Mucosa of gallbladder (tissue), 1 donor: ENCODE data around the gene DHRS4. TPM values are rescaled to one million over a fixed set of nuclear protein-coding genes. Genes with fewer than 3 reads are reported as not detected.

Experiments
- DNase-seq: peaks from one replicate; pipeline ENCODE4 v3.0.0-alpha.2; 2020; ENCODE audit warnings: low spot score
- total RNA-seq: library from RNA; stranded (reverse); gene quantifications from one replicate; pipeline ENCODE4 v1.2.1, GENCODE V29; 2021
- donor health status: DM: no; HTN: no; CAD: no.

Gene DHRS4
- total RNA-seq: 28.5 TPM

DNA sequence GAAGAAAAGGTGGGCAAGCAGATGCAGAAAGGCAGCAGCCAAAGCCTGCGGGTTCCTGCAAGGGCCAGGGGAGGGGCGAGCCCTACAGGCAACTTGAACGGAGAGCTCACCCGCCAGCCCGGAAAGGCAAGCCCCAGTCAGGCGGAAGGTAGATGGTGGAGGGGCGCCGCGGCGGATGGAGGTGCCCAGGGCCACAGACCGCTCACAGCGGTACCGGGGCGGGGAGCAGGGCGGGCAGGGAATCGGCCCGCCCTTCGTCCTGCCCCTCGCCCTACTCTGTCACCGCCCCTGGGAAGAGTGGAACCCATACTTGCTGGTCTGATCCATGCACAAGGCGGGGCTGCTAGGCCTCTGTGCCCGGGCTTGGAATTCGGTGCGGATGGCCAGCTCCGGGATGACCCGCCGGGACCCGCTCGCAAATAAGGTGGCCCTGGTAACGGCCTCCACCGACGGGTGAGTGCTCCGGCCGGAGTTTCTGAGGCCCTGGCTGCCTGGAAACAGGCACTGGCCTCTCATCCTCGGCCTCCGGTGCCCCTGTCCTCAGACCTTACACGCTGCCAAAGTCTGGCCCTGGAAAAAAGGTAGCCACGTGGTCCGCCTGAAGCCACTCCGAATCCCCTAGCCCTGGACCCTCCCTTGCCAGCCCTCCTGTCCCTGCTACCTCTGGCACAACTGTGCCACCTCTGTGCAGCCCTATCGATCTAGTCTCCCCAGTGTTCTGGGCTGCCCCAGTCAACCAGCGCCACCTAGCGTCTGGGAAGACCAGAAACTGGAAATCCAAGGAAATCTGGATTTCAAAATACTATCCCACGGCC lies at the start of gene DHRS4:
Gene DHRS4, plus strand, starts transcription at position 307 of the 815 bp plus-strand sequence. Its CDS starts 19 bp downstream, at position 326.
- DNase-seq: peak; percentile 83

DNA sequence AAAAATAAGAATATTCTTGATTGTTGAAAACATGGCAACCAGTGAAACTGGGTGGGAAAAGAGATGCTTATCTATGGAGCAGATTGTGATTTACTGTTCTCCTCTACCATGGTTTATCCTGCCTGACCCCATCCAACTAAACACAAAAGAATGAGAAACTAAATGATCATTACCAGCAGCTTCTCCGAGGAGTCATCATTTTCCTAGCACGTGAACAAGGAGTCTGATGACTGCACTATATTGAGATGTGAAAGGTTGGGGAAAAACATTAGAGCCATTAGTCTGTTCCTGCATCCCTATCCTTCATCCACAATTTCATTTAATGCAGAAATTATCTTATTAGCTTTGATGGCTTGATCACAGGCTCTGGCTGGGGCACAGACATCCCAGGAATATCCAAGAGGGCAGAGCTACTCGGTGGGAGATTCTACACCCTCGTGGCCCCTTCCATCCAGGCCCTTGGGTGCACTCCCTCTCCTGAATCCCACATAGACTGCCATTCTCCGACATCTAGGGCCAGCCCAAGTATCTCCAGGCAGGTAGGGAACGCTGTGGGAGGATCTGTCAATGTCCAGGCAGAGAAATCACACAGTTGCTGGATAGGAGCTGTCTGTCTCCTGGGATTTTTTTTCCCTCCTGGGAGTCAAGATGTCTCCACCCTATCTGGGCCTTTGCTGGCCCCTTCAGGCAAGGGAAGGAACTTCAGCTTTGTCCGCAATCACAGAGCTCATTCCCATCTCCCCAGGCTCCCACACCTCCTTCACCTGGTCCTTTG lies 43.3 kb upstream of the DHRS4 start:
- DNase-seq: peak; percentile 40

DNA sequence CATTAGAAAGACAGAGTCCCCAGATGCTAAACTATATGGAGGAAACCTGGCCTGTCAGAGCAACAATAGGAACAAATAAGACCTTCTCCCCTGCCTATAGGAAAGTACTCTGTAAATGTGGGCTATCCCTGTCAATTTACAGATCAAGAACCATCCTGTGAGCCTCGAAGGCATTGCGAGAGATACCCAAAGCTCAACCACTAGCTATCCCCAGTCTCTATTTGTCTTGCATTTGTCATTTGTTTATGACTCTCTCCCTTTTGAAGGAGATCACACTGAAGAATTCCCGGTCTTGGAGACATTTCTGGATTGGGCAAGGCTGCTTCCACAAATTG lies 42.7 kb upstream of the DHRS4 start:
- DNase-seq: no peak

DNA sequence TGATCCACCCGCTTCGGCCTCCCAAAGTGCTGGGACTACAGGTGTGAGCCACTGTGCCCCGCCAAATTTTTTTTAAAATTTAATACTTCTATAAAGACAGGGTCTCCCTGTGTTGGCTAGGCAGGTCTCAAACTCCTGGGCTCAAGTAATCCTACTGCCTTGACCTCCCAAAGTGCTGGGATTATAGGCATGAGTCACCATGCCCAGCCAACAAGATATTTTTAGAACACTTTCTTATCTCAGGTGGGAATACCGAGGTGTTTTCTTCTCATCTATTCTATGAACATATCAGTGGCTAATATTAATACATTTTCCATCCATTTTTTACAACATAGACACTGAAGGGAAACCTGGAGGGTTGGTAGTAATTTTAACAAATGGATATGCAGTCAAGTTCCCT lies 38.0 kb upstream of the DHRS4 start:
- no peak for DNase-seq

DNA sequence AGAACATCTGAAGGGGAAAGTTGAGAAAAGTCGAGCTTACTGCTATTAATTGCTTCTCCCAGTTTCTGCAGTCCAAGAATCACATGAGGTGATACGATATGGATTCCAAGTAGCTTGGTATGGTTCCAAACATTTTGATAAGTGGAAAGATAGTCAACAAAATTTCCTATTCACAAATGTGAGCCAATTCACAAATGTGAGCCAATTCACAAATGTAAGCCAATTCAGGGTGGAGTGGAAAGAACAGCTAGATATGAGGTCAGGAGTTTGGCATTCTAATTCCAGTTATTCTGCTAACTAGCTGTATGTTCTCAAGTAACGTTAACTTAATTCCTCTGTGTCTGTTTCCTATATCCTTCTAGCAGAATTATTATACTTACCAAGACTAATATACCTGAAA lies 37.6 kb upstream of the DHRS4 start:
- DNase-seq: no peak

DNA sequence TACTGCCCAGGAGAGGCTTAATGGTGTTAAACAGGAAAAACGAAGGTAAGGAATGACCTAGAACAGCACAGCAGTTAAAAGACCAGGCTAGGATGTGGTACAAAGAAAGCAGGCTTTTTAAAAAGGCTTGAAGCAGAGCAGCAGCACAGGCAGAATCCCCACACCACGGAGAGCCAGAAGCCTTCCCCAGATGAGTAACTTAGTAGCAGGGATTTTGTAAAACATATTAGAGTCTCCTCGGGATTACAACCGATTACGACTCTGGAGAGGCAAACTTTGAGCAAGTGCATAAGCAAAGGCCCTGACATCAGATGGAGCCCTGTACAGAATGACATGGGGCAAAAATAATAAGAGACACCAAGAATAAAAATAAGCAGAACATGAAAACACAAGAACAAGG lies 37.1 kb upstream of the DHRS4 start:
- DNase-seq: no peak

DNA sequence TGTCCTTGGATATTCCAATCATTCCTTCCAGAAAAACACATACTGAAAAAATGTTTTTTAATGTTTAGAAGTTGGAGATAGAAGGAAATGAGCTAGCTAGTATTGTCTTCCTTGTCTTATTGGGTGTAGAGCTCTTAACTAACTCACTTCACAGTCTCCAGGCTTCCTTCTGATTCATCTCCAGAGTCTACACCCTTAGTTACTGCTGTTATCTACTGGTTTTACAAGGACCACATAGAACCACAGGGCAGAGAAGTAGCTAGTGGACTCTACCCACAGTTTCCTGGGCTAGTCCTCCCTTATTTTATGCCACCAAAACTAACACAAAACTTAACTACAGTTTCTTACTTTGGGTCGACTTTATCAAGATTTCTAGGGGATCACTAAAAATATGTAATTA lies 31.0 kb upstream of the DHRS4 start:
- DNase-seq: no peak

DNA sequence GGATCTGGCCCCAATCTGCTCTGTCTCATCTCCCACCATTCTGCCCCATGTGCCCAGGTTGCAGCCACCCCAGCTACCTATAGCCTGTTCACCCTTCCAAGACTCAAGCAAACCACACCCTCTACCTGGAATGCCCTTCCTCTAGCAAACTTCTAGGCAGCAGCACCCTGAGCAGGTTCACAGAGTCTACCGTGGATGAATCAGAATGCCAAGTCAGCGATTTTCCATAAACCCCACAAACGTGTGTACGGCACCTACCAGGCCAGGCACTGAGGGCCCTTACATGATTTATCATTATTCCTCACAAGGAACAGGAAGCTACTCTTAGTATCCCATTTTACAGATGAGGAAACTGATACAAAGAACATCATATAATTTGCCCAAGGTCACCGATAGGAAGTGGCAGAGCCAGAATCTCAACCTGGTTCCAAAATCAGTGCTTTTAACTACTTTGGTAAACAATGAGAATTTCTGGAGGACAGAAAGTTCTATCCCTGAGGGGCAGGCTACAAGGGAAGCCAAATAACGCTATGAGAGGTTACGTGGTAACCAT lies 28.0 kb upstream of the DHRS4 start:
- no peak for DNase-seq

DNA sequence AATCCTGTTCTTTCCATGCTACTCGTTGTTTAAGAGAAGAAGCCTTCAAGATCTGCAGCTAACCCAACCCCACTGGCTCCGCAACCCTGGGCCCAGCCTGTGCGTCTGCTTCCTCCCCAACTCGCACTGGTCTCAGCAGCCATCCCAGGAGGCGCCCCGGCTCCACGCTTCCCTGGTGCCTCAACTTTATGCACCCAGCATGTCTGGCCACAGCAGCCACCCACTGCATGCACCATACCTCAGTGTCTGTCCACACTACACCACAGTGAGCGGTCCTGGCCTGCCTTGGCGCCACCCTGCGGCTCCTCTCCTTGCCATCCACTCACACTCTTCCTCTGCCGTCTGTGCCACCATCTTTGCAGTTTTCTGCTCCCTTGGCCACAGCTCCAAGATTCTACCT lies 27.0 kb upstream of the DHRS4 start:
- no peak for DNase-seq

DNA sequence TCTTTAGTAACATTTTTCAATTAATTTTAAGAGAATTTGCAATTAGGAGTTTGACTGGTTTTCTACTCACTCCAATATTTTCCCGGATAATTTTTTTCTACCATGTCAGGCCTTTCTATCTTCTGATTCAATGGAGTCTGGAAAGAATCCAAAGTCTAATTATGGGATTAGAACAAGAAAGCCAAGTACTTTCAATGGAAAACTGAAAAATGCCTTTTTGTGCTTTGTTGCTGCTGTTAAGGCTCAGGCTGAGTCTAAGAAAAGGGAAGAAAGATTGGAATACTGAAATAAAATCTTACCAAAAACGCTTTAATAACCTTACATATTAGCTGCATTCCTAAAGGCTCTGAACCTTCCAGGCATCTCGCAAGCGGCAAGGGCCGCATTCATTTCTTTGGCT lies 24.4 kb upstream of the DHRS4 start:
- DNase-seq: no peak

DNA sequence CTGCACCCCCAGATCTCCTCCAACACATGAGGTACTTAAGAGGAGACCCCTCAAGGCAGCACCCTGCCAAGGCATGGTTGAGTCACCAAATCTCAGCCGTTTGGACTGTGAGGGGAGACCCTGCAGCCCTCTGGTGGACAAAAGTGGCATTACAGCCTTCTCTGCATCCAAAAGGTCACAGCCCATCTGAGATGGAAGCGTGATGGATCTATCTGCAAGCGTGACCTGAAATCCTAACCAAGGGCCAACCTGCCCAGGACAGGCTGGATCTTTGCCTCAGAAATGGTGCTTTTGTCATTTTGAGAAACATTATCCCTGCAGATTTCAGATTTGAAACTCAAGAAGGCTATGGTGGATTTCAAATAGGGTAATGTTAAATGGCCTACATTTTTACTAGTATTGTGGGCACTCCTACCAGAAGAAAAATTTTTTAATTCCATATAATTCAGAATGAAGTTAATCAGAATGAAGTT lies 23.7 kb upstream of the DHRS4 start:
- DNase-seq: peak; percentile 82

DNA sequence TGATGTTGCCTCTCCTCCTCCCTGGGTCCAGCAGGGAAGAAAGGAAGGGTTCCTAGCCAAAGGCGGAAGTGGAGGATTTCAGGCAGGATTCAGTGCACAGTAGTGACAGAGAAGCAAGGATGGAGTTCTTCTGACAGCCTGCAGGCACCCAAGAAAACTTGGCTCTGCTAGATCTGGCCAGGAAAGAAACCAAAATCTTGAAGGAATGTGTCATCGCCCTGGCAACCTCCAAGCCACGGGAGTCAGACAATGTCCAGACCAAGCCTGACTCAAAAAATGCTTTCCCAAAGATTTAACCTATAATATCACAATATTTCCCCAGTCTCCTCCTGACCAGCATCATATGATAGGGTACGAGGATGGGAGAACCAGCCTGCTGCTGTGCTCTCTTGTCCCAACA lies 22.8 kb upstream of the DHRS4 start:
- DNase-seq: peak; percentile 52

DNA sequence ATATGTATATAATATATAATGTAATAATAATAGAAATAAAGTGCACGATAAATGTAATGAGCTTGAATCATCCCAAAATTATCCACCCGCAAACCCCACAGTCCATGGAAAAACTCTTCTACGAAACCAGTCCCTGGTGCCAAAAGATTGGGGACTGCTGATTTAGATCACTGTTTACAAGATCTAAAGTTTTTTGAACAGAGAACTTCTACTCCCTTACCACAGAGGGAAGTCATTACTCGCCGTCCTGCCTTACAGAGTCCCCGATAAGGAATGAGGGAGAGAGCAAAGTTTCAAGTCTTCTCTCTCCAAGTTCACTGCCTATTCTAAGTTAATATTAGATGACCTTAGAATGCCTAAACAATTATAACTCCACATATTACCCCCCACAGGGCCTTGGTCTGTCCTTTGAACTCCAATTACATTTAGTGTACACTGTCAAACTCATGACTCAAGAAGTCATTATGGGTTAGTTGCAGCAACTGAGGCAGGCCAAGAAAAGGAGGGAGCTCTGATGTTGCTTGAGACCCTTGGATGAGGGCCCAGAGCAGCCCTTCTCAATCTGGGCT lies 21.8 kb upstream of the DHRS4 start:
- no peak for DNase-seq

DNA sequence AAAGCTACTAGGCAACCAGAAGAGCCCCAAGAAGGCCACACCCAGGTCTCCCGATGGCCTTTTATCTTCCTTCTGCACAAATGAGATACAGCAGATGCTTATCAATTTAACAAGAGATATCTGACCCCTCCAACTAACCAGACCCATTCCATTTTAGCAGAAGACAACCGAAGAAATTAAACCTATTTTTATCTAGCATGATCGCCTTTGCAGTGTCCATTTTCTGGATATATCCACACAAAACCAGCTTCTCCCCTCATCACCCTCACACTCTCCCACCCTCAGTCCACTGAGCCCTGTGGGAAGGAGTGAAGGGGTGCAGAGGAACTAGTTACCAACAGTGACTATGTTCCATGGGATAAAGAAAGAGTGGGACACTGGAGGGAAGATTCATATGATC lies 20.9 kb upstream of the DHRS4 start:
- no peak for DNase-seq

DNA sequence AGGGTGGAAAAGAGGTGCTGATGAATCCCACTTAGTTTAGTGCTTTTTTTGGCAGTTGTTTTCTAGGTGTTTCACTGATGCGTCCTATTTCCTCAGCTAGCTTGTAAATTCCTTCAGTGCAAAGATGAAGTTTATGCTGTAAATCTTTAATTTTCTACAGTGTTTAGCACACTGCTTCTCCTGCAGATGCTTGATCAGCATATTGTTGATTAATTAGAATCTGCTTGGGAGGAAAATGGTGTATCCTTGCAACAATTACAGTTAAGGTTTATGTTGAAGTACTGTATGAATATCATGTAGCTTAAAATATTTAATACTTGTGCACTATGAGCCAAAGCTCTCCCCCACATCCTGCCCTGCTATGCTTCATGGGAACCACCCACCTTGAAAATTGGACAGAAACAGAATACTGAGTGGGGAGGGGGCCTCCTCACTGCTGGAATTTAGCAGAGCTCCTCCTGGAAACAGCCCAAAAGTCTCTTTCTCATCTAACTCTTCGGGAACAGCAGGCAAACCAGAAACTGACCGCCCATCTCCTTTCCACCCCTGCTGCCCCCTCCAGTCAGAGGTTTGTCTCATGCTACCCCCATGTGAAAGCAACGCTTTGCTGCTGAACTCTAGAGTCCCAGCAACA lies 20.3 kb upstream of the DHRS4 start:
- DNase-seq: no peak

DNA sequence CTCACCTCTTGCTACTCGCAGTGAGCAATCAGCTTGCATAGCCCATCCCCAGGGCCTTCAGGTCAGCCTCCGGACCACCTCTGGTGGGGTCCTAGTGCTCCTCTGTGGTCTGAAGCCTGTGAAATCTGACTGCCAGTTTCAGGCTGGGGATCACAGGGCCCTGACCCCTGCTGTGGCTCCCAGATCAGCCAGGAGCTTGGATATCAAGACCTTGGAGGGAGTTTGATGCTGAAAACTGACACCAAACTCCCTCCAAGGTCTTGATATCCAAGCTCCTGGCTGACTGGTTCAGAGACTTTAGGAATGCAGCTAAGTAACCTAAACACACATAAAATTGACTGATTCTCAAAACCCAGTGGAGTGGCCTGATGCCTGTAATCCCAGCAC lies 19.8 kb upstream of the DHRS4 start:
- DNase-seq: no peak

DNA sequence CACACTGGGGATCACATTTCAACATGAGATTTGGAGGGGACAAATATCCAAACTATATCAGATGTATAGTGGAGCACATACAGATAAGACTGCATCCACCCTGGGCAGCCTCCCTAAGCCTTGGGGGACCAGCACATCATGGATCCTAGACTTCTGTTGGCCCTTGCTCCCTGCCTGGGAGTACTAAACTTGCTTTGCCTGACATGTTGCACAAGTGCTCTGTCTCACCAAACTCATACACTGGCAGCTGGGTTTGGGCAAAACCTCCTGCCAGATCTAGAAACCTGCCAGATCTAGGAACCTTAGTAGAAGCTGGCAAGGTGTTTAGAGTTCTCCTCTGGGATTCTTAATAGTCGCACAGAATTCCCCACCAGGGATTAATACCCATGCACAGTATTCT lies 18.4 kb upstream of the DHRS4 start:
- no peak for DNase-seq

DNA sequence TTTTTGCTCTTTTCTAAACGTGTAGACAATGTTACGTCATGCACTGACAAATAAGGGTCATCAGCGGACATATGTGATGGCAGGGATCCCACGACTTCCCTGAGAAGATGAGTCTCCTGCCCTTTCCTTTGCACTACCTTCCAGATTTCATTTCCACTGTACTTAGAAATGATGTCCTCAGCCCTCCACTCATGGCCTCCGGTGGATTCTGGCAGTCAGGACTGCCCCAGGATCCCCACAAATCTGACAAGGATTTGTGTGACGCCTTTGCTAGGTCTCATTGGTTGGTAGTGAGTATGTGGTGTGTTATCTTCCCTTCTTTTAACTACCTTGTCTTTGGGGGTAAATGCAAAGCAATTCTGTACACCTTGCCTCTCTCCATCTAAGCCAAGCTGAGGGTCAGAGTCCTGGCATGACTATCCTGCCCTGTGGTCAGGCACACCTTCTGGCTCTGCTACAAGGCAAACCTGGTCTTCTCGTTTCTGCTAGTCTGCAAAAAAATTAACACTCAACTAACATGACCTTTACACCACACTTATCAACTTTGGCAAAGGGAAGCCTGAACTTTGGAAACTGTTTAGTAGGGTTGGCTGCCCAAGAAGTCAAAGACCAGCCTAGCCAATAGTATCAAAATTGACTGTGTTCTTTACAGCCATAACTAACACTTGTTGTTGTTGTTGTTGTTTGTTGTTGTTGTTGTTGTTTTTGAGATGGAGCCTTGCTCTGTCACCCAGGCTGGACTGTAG lies 17.3 kb upstream of the DHRS4 start:
- peak; percentile 40 for DNase-seq

DNA sequence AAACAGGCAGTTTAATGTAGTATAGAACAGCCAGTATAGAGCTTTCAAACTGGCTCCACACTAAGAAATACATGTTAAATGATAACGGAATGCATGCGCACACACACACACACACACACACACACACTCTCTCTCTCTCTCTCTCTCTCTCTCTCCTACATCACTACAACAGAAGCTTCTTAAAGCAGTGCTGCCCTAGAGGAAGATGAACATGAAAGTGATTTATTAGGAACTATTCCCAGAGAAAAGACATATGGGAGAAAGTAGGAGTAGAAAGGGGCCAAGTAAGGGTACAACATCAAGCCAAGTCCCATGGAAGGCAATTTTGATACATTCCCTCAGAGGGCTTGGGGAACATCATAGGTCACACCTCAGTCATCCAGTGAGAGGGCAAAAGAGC lies 16.4 kb upstream of the DHRS4 start:
- no peak for DNase-seq

DNA sequence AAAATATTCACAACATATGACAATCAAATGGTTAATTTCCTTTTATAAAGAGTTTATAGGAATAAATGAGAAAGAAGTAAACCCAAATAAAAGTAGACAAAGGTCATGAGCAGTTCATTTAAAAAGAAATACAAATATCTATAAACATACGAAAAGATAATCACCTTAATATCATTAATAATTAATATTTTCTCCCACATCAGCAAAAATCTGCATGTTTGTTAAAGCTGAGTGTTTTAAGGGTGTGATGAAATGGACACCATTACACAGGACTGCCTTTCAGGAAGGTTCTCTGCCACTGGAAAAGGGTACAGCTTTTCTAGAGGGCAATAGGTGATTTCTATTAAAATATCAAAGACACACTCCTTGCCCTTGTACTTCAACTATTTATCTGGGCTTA lies 14.7 kb upstream of the DHRS4 start:
- no peak for DNase-seq

DNA sequence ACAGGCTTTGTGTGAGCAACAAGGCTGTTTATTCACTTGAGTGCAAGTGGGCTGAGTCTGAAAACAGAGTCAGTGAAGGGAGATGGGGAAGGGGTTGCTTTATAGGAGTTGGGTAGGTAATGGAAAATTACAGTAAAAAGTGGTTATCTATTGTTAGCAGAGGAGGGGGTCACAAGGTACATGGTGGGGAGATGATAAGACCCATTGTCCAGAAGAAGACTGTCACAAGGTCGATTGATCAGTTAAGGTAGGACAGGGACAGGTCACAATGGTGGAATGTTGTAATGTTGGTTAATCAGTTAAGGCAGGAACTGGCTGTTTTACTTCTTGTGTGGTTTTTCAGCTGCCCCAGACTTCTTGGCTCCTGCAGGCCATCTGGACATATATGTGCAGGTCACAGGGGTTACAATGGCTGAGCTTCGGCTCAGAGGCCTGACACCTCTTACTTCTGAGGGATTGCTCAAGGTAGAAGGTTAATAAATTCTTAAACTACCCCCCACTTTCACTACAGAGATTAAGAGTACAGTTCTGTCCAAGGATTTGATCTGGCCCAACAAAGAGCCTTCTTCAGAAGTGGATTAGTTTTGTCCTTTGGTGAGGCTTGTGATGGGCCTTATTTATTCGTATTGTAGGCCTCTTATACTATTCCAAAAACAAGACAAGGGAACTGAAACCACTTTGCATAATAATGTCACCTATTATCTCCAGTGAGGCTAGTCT lies 13.8 kb upstream of the DHRS4 start:
- no peak for DNase-seq
